ENCODE data around the gene DLEU7.

DNA sequence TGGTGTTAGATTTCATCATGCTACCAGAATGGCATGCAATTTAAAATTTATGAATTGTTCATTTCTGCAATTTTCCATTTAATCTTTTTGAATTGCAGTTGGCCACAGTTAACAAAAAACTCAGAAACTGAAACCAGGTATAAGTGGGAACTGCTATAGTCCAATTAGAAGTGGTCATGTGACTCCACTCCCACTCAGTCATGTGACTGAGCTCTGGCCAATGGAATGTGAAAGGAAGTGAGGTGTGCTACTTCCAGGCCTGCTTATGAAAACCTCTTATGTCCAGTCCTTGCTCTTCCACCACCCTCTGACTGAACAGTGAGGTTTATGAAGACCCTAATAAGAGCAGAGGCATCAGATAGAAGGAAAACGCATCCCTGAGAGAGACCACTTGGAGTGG lies 47.0 kb downstream of the DLEU7 start:
- TF ChIP-seq, protein P1, sequence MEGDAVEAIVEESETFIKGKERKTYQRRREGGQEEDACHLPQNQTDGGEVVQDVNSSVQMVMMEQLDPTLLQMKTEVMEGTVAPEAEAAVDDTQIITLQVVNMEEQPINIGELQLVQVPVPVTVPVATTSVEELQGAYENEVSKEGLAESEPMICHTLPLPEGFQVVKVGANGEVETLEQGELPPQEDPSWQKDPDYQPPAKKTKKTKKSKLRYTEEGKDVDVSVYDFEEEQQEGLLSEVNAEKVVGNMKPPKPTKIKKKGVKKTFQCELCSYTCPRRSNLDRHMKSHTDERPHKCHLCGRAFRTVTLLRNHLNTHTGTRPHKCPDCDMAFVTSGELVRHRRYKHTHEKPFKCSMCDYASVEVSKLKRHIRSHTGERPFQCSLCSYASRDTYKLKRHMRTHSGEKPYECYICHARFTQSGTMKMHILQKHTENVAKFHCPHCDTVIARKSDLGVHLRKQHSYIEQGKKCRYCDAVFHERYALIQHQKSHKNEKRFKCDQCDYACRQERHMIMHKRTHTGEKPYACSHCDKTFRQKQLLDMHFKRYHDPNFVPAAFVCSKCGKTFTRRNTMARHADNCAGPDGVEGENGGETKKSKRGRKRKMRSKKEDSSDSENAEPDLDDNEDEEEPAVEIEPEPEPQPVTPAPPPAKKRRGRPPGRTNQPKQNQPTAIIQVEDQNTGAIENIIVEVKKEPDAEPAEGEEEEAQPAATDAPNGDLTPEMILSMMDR (IDR thresholded peaks at IDR 0.05; ENCODE audit: insufficient read depth, low read depth, low read length) = no peak
- TF ChIP-seq EZH2 (IDR thresholded peaks at IDR 0.05; ENCODE audit: insufficient read depth, low read length) = no peak

All from astrocyte (in vitro differentiated cells and primary cell).